ENCODE results near the gene GPR85. TPM values are rescaled to one million over a fixed set of nuclear protein-coding genes. Genes with fewer than 3 reads are reported as not detected.

Gene GPR85
- total RNA-seq, 1 donor from 2014 or later, result 2.1 TPM

GRCh38 chr7:113087071-113087998, 708 bp upstream of the GPR85 start:
- TF ChIP-seq CTCF (IDR thresholded peaks at IDR 0.05; ENCODE audit: unreplicated experiment), result no peak
- Mint-ChIP-seq H3K4me1 (peaks cover 39% of the 10 kb centered on the region), H3K9me3 (no peaks in the 10 kb centered on the region), H3K4me3 (peak overlapping the region; percentile 50), H3K27me3 (ENCODE audit: low read depth) (no peaks in the 10 kb centered on the region), H3K27ac (peak overlapping the region; percentile 88), H3K36me3 (no peaks in the 10 kb centered on the region)
- DNase-seq (ENCODE audit: low spot score in 2 of 2, unreplicated experiment in 2 of 2), result no peak

- H3K36me3 Mint-ChIP-seq, result no peaks in the 10 kb centered on the region
- peak overlapping the region; percentile 62 for H3K4me3 Mint-ChIP-seq
- H3K9me3 Mint-ChIP-seq, result no peaks in the 10 kb centered on the region
- H3K27ac Mint-ChIP-seq, result peak overlapping the region; percentile 25
- peaks cover 35% of the 10 kb centered on the region for H3K4me1 Mint-ChIP-seq
- no peak for DNase-seq (ENCODE audit: low spot score in 2 of 2, unreplicated experiment in 2 of 2)
- H3K27me3 Mint-ChIP-seq (ENCODE audit: low read depth), result no peaks in the 10 kb centered on the region
- TF ChIP-seq CTCF (IDR thresholded peaks at IDR 0.05; ENCODE audit: unreplicated experiment), result no peak
These were observed 741 bp downstream of the GPR85 start for GRCh38 chr7:113085781-113086390.

- DNase-seq (ENCODE audit: low spot score in 2 of 2, unreplicated experiment in 2 of 2), result no peak
- Mint-ChIP-seq H3K36me3 (no peaks in the 10 kb centered on the region), H3K4me3 (no peak overlapping the region), H3K9me3 (no peaks in the 10 kb centered on the region), H3K27me3 (ENCODE audit: low read depth) (no peaks in the 10 kb centered on the region), H3K27ac (no peak overlapping the region), H3K4me1 (peaks cover 35% of the 10 kb centered on the region)
- TF ChIP-seq CTCF (IDR thresholded peaks at IDR 0.05; ENCODE audit: unreplicated experiment), result no peak
These were observed 2.0 kb downstream of the GPR85 start for GRCh38 chr7:113084496-113085172.

GRCh38 chr7:113083816-113084495, 2.7 kb downstream of the GPR85 start:
- DNase-seq (ENCODE audit: low spot score in 2 of 2, unreplicated experiment in 2 of 2), result no peak
- Mint-ChIP-seq H3K36me3 (no peaks in the 10 kb centered on the region), H3K27ac (no peak overlapping the region), H3K27me3 (ENCODE audit: low read depth) (no peaks in the 10 kb centered on the region), H3K4me3 (no peak overlapping the region), H3K9me3 (no peaks in the 10 kb centered on the region), H3K4me1 (peaks cover 35% of the 10 kb centered on the region)
- TF ChIP-seq CTCF (IDR thresholded peaks at IDR 0.05; ENCODE audit: unreplicated experiment), result no peak

- Mint-ChIP-seq H3K36me3 (no peaks in the 10 kb centered on the region), H3K4me1 (peaks cover 32% of the 10 kb centered on the region), H3K9me3 (no peaks in the 10 kb centered on the region), H3K27me3 (ENCODE audit: low read depth) (no peaks in the 10 kb centered on the region), H3K27ac (no peak overlapping the region), H3K4me3 (no peak overlapping the region)
- DNase-seq (ENCODE audit: low spot score in 2 of 2, unreplicated experiment in 2 of 2), result no peak
- no peak for TF ChIP-seq CTCF (IDR thresholded peaks at IDR 0.05; ENCODE audit: unreplicated experiment)
These were observed 3.4 kb downstream of the GPR85 start for GRCh38 chr7:113083132-113083815.

Measured in mesothelial cell of epicardium (in vitro differentiated cells).